ENCODE results near the gene PIK3R3.

PIK3R3 gene

DNA sequence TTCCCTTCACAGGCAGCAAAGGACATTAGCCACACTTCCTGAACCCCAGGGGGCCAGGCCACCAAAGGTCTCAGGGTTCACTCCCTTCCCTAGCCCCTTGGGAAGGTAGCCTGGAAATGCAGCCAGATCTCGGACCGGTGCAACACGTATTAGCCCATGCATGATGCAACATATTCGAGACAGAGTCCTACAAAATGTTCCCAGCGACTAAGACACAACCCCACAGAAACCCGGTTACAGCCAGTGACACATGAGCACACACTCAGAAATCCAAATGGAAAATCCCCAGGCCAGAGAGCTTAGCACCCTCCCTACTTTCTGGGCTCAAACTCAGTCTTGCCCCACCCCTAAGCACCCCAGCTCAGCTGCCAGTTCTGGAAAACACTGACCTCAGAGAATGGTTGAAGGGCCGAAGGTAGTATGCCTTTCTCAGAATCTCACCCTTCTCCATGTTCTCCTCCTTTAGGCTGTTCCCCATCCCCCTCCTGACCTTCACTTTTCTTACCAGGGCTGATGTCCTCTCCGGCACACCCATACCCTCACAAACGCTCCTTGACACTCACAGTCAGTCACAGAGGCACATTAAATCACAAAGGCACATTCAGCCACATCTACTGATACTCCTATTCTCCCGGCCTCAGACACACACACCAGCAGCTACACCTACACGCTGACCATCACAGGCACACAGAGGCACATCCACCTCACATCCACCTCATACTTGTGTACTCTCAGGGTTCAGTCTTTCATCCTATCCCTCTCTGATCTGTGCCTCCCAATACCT is 42.2 kb upstream of the PIK3R3 start, which contains the start of gene TSPAN1:
Gene TSPAN1 (plus strand): TSS at position 640 of the 784 bp plus-strand sequence. CDS start 6,021 bp downstream, outside the sequence.
- DNase-seq (ENCODE audit: low read depth, low spot score), result no peak
- Histone ChIP-seq H3K9ac (ENCODE audit: insufficient read length) (no peak within 1 kb of the TSS), H3K27ac (no peak within 1 kb of the TSS), H3K4me3 (no peak within 1 kb of the TSS), H3K9me3 (ENCODE audit: low read depth, low read length) (no peaks in the 10 kb centered on the region), H3K36me3 (ENCODE audit: insufficient read depth, low read length) (no peaks in the 10 kb centered on the region)
- no peak for TF ChIP-seq POLR2AphosphoS5 (IDR thresholded peaks at IDR 0.05; ENCODE audit: borderline replicate concordance, low read depth, low read length)
- no peak for TF ChIP-seq EZH2 (IDR thresholded peaks at IDR 0.05)
- no peak for TF ChIP-seq FOXP2 (optimal IDR thresholded peaks at IDR 0.05; ENCODE audit: control extremely low read depth, extremely low read length, insufficient read depth)

DNA sequence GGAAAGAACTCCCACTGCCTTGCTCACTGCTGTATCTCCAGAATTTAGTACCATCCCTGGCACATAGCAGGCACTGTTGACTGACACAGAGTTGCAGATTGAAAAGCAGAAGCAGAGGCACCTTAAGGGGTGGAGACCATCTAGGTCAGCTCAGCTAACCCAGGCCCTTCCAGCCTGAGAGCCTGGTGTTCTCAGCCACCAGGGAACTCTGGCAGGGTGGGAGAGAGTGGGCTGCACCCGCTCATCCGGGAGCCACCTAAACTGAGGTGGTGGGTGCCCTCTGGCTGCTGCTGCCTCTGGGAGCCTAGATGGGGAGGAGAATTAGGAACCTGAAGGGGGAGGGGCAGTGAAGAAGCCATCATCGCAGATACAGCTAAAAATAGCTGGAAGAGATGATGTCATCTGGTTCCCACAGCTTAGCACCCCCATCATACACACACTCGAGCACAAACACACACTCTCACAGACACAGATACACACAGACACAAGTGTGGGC is 41.0 kb upstream of the PIK3R3 start:
- H3K4me3 ChIP-seq, result no peak overlapping the region
- no peaks in the 10 kb centered on the region for H3K36me3 ChIP-seq (ENCODE audit: insufficient read depth, low read length)
- no peak overlapping the region for H3K9ac ChIP-seq (ENCODE audit: insufficient read length)
- TF ChIP-seq FOXP2 (optimal IDR thresholded peaks at IDR 0.05; ENCODE audit: control extremely low read depth, extremely low read length, insufficient read depth) (no peak), POLR2AphosphoS5 (IDR thresholded peaks at IDR 0.05; ENCODE audit: borderline replicate concordance, low read depth, low read length) (no peak), EZH2 (IDR thresholded peaks at IDR 0.05) (no peak)
- no peaks in the 10 kb centered on the region for H3K9me3 ChIP-seq (ENCODE audit: low read depth, low read length)
- no peak overlapping the region for H3K27ac ChIP-seq
- DNase-seq (ENCODE audit: low read depth, low spot score), result no peak

DNA sequence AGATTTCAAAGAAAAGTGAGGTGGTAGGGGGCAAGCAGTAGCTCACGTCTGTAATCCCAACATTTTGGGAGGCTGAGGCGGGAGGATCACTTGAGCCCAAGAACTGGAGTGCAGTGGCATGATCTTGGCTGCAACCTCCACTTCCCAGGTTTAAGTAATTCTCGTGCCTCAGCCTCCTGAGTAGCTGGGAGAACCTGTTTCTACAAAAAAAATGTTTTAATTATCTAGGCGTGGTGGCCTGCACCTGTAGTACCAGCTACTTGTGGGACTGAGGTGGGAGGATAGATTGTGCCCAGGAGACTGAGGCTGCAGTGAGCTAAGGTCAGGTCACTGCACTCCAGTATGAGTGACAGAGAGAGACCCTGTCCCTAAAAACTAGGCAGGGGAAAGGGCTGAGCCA is 39.9 kb upstream of the PIK3R3 start:
- H3K36me3 ChIP-seq (ENCODE audit: insufficient read depth, low read length), result no peaks in the 10 kb centered on the region
- H3K4me3 ChIP-seq, result no peak overlapping the region
- no peak overlapping the region for H3K9ac ChIP-seq (ENCODE audit: insufficient read length)
- no peak for DNase-seq (ENCODE audit: low read depth, low spot score)
- no peaks in the 10 kb centered on the region for H3K9me3 ChIP-seq (ENCODE audit: low read depth, low read length)
- no peak overlapping the region for H3K27ac ChIP-seq
- TF ChIP-seq POLR2AphosphoS5 (IDR thresholded peaks at IDR 0.05; ENCODE audit: borderline replicate concordance, low read depth, low read length), result no peak
- TF ChIP-seq EZH2 (IDR thresholded peaks at IDR 0.05), result no peak
- TF ChIP-seq FOXP2 (optimal IDR thresholded peaks at IDR 0.05; ENCODE audit: control extremely low read depth, extremely low read length, insufficient read depth), result no peak

GRCh38 chr1:46171871-46172270 is 39.4 kb upstream of the PIK3R3 start:
- Histone ChIP-seq H3K27ac (no peak overlapping the region), H3K4me3 (no peak overlapping the region), H3K9ac (ENCODE audit: insufficient read length) (no peak overlapping the region), H3K36me3 (ENCODE audit: insufficient read depth, low read length) (no peaks in the 10 kb centered on the region), H3K9me3 (ENCODE audit: low read depth, low read length) (no peaks in the 10 kb centered on the region)
- DNase-seq (ENCODE audit: low read depth, low spot score), result no peak
- TF ChIP-seq EZH2 (IDR thresholded peaks at IDR 0.05), result no peak
- TF ChIP-seq POLR2AphosphoS5 (IDR thresholded peaks at IDR 0.05; ENCODE audit: borderline replicate concordance, low read depth, low read length), result no peak
- TF ChIP-seq FOXP2 (optimal IDR thresholded peaks at IDR 0.05; ENCODE audit: control extremely low read depth, extremely low read length, insufficient read depth), result no peak

- no peak overlapping the region for H3K4me3 ChIP-seq
- TF ChIP-seq POLR2AphosphoS5 (IDR thresholded peaks at IDR 0.05; ENCODE audit: borderline replicate concordance, low read depth, low read length), result no peak
- no peak for TF ChIP-seq FOXP2 (optimal IDR thresholded peaks at IDR 0.05; ENCODE audit: control extremely low read depth, extremely low read length, insufficient read depth)
- TF ChIP-seq EZH2 (IDR thresholded peaks at IDR 0.05), result no peak
- H3K27ac ChIP-seq, result no peak overlapping the region
Measured at GRCh38 chr1:46171351-46171750, 38.9 kb upstream of the PIK3R3 start.

GRCh38 chr1:46169811-46170454 is 37.5 kb upstream of the PIK3R3 start:
- H3K36me3 ChIP-seq (ENCODE audit: insufficient read depth, low read length), result no peaks in the 10 kb centered on the region
- H3K9me3 ChIP-seq (ENCODE audit: low read depth, low read length), result no peaks in the 10 kb centered on the region
- no peak overlapping the region for H3K4me3 ChIP-seq
- TF ChIP-seq POLR2AphosphoS5 (IDR thresholded peaks at IDR 0.05; ENCODE audit: borderline replicate concordance, low read depth, low read length), result no peak
- TF ChIP-seq FOXP2 (optimal IDR thresholded peaks at IDR 0.05; ENCODE audit: control extremely low read depth, extremely low read length, insufficient read depth), result no peak
- no peak for TF ChIP-seq EZH2 (IDR thresholded peaks at IDR 0.05)
- no peak for DNase-seq (ENCODE audit: low read depth, low spot score)
- H3K27ac ChIP-seq, result no peak overlapping the region
- no peak overlapping the region for H3K9ac ChIP-seq (ENCODE audit: insufficient read length)

More at GRCh38 chr1:46171351-46171750, 38.9 kb upstream of the PIK3R3 start:
- no peaks in the 10 kb centered on the region for H3K36me3 ChIP-seq (ENCODE audit: insufficient read depth, low read length)
- H3K9ac ChIP-seq (ENCODE audit: insufficient read length), result no peak overlapping the region
- no peaks in the 10 kb centered on the region for H3K9me3 ChIP-seq (ENCODE audit: low read depth, low read length)
- no peak for DNase-seq (ENCODE audit: low read depth, low spot score)

DNA sequence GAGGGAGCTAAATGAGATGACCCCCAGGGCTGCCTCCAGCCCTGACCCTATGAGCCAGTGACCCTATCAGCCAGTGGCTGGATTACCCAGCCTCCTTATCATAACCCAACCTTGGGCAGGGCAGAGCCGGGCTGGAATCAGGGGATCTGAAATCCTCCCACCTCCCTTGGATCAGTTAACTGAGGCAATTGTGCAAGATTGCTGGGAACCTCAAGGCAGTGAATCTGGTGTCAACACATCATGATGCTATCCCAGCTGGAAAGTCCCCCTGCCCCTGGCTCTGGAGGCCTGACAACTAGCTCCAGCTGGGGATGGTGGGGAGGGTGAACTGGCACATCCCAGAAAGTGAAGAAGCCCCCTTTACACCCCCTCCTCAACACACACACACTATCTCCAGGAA is 36.0 kb upstream of the PIK3R3 start:
- H3K27ac ChIP-seq, result no peak overlapping the region
- H3K4me3 ChIP-seq, result no peak overlapping the region
- no peak overlapping the region for H3K9ac ChIP-seq (ENCODE audit: insufficient read length)
- H3K9me3 ChIP-seq (ENCODE audit: low read depth, low read length), result no peaks in the 10 kb centered on the region
- no peaks in the 10 kb centered on the region for H3K36me3 ChIP-seq (ENCODE audit: insufficient read depth, low read length)
- no peak for TF ChIP-seq POLR2AphosphoS5 (IDR thresholded peaks at IDR 0.05; ENCODE audit: borderline replicate concordance, low read depth, low read length)
- TF ChIP-seq EZH2 (IDR thresholded peaks at IDR 0.05), result no peak
- no peak for TF ChIP-seq FOXP2 (optimal IDR thresholded peaks at IDR 0.05; ENCODE audit: control extremely low read depth, extremely low read length, insufficient read depth)
- DNase-seq (ENCODE audit: low read depth, low spot score), result no peak

All from SK-N-MC (cell line).